HCT116 (cell line): ENCODE data around the gene CAMK2D. TPM values are rescaled to one million over a fixed set of nuclear protein-coding genes. Genes with fewer than 3 reads are reported as not detected.

ENCODE experiments used
- ATAC-seq: fragments of 200-7000 bp; cut with Tn5 transposase; 2 replicates; pipeline ENCODE4 v1.9.1; 2020; ENCODE audit warnings: mild to moderate bottlenecking, moderate library complexity
- BruUV-seq: library from RNA; stranded (reverse); fragments of 400-500 nt; replicated peaks from 2 replicates; lab custom pipeline; 2021; lab: Mats Ljungman, UMichigan
- CTCF ChIA-PET: fragments of 300-600 bp; sonication (Branson Sonifier 250); formaldehyde crosslinking; loops from one replicate; lab custom pipeline; 2021; ENCODE audit warnings: antibody characterized with exemption; lab: Charles Lee
- POLR2A ChIA-PET: fragments of 300-600, 350-600 bp; sonication (Branson Sonifier 250); formaldehyde crosslinking; loops from one replicate; lab custom pipeline; 2021; ENCODE audit warnings: antibody characterized with exemption; lab: Charles Lee
- RAD21 ChIA-PET, 2 experiments: fragments of 300-600 bp; sonication (Branson Sonifier 250); formaldehyde crosslinking; loops; one replicate each; lab custom pipeline; 2023; ENCODE audit warnings: low total read pairs in 2 of 2; ENCODE audit not compliant: uncharacterized antibody in 2 of 2, unreplicated experiment in 2 of 2, low non-redundant PET in 1 of 2; lab: Charles Lee
- DNase-seq: peaks from one replicate; pipeline ENCODE4 v3.0.0-alpha.2; 2010; ENCODE audit warnings: low read depth, low spot score
- H2AFZ ChIP-seq: fragments of 200-600 bp; shearing (Covaris generic), sonication (generic); 2 replicates; pipeline ENCODE4 v1.6.1; 2017; ENCODE audit warnings: low read depth, mixed run types, mixed read lengths, antibody characterized with exemption, low read length; ENCODE audit not compliant: poor library complexity, severe bottlenecking
- H3K27ac ChIP-seq: 2 replicates; pipeline ENCODE4 v1.5.1; 2012; ENCODE audit warnings: low read depth, low read length
- H3K27me3 ChIP-seq: fragments of 200-600 bp; sonication (generic); 2 replicates; pipeline ENCODE4 v1.6.1; 2016; ENCODE audit warnings: mixed run types, low read length, mixed read lengths; ENCODE audit not compliant: insufficient read depth
- H3K36me3 ChIP-seq, 2 experiments: fragments of 200-500 bp in 1 of 2; fragments of 200-600 bp in 1 of 2; sonication (Bioruptor generic) in 1 of 2; sonication (generic) in 1 of 2; 2 replicates each; pipeline versions ENCODE4 v1.5.1 to v1.6.1; 2014 to 2016; ENCODE audit warnings: low read length in 2 of 2, inconsistent platforms in 1 of 2, mixed read lengths in 1 of 2, mixed run types in 1 of 2; ENCODE audit not compliant: insufficient read depth in 2 of 2, control insufficient read depth in 1 of 2
- H3K4me1 ChIP-seq, 2 experiments: fragments of 200-600 bp in 1 of 2; sonication (generic) in 1 of 2; 2 replicates each; pipeline versions ENCODE4 v1.5.1 to v1.6.1; 2012 to 2017; ENCODE audit warnings: low read length in 2 of 2, inconsistent platforms in 1 of 2, mild to moderate bottlenecking in 1 of 2, mixed read lengths in 1 of 2, mixed run types in 1 of 2, moderate library complexity in 1 of 2; ENCODE audit not compliant: insufficient read depth in 2 of 2, control insufficient read depth in 1 of 2
- H3K4me2 ChIP-seq: fragments of 200-600 bp; sonication (generic); 2 replicates; pipeline ENCODE4 v1.6.1; 2017; ENCODE audit warnings: mixed run types, low read length, mixed read lengths
- H3K4me3 ChIP-seq, 2 experiments: fragments of 200-600 bp in 1 of 2; sonication (generic) in 1 of 2; replicated peaks in 1 of 2; 2 replicates each; pipeline ENCODE4 v1.5.1; 2011 to 2016; ENCODE audit warnings: low read length in 2 of 2, control low read depth in 1 of 2, low read depth in 1 of 2, mild to moderate bottlenecking in 1 of 2, mixed read lengths in 1 of 2, mixed run types in 1 of 2
- H3K79me2 ChIP-seq: fragments of 200-600 bp; sonication (generic); 2 replicates; pipeline ENCODE4 v1.6.1; 2017; ENCODE audit warnings: mild to moderate bottlenecking, mixed run types, low read length, moderate library complexity, mixed read lengths; ENCODE audit not compliant: insufficient read depth
- H3K9ac ChIP-seq: fragments of 200-600 bp; sonication (generic); 2 replicates; pipeline ENCODE4 v1.6.1; 2016; ENCODE audit warnings: low read length, mixed read lengths
- H3K9me2 ChIP-seq: fragments of 200-600 bp; sonication (generic), shearing (Covaris generic); 2 replicates; pipeline ENCODE4 v1.6.1; 2017; ENCODE audit warnings: mixed run types, mild to moderate bottlenecking, moderate library complexity; ENCODE audit not compliant: insufficient read depth
- H3K9me3 ChIP-seq, 2 experiments: fragments of 200-500 bp in 1 of 2; fragments of 200-600 bp in 1 of 2; sonication (Bioruptor generic) in 1 of 2; sonication (generic) in 1 of 2; 2 replicates each; pipeline ENCODE4 v1.6.1; 2014 to 2017; ENCODE audit warnings: low read length in 2 of 2, mixed read lengths in 2 of 2, inconsistent platforms in 1 of 2, low read depth in 1 of 2, mild to moderate bottlenecking in 1 of 2, mixed run types in 1 of 2, moderate library complexity in 1 of 2; ENCODE audit not compliant: control insufficient read depth in 1 of 2, insufficient read depth in 1 of 2
- H4K20me1 ChIP-seq: fragments of 200-600 bp; sonication (generic), shearing (Covaris generic); 2 replicates; pipeline ENCODE4 v1.6.1; 2017; ENCODE audit warnings: mixed run types, mild to moderate bottlenecking, moderate library complexity; ENCODE audit not compliant: insufficient read depth
- ATF3 ChIP-seq: IDR thresholded peaks from 2 replicates; pipeline ENCODE4 v1.6.1; 2012
- CBX3 ChIP-seq: IDR thresholded peaks from 2 replicates; pipeline ENCODE4 v1.6.1; 2012; ENCODE audit warnings: low read depth
- CEBPB ChIP-seq: IDR thresholded peaks from 2 replicates; pipeline ENCODE4 v1.6.1; 2012; ENCODE audit warnings: low read depth
- CTCF ChIP-seq, 3 experiments: fragments of 200-600 bp in 1 of 3; sonication (generic) in 1 of 3; IDR thresholded peaks in 2 of 3; conservative IDR thresholded peaks in 1 of 3; 2 replicates each; pipeline ENCODE4 v1.5.1; 2012 to 2017; ENCODE audit warnings: low read depth in 2 of 3, low read length in 2 of 3, antibody characterized with exemption in 1 of 3, borderline replicate concordance in 1 of 3, control low read depth in 1 of 3, mild to moderate bottlenecking in 1 of 3, mixed read lengths in 1 of 3, mixed run types in 1 of 3, moderate library complexity in 1 of 3; ENCODE audit not compliant: insufficient read depth in 1 of 3
- EGR1 ChIP-seq: IDR thresholded peaks from 2 replicates; pipeline ENCODE4 v1.6.1; 2012; ENCODE audit warnings: low read depth
- MAX ChIP-seq: IDR thresholded peaks from 2 replicates; pipeline ENCODE4 v1.6.1; 2012
- POLR2A ChIP-seq: IDR thresholded peaks from 2 replicates; pipeline ENCODE4 v1.7.0; 2011; ENCODE audit warnings: borderline replicate concordance; ENCODE audit not compliant: insufficient read depth, insufficient read length; ENCODE audit errors: extremely low read depth
- POLR2AphosphoS5 ChIP-seq: IDR thresholded peaks from 2 replicates; pipeline ENCODE4 v1.6.1; 2011; ENCODE audit warnings: mild to moderate bottlenecking, low read depth, low read length, moderate library complexity
- RAD21 ChIP-seq: IDR thresholded peaks from 2 replicates; pipeline ENCODE4 v1.6.1; 2012; ENCODE audit warnings: low read depth, mild to moderate bottlenecking
- SIN3A ChIP-seq: IDR thresholded peaks from 2 replicates; pipeline ENCODE4 v1.6.1; 2012; ENCODE audit warnings: low read depth
- SP1 ChIP-seq: IDR thresholded peaks from 2 replicates; pipeline ENCODE4 v1.6.1; 2012; ENCODE audit warnings: low read depth
- SRF ChIP-seq: IDR thresholded peaks from 2 replicates; pipeline ENCODE4 v1.6.1; 2012; ENCODE audit warnings: low read depth
- YY1 ChIP-seq: IDR thresholded peaks from 2 replicates; pipeline ENCODE4 v1.6.1; 2011; ENCODE audit warnings: low read length, low read depth, moderate library complexity, mild to moderate bottlenecking; ENCODE audit not compliant: insufficient replicate concordance; ENCODE audit errors: extremely low read depth
- ZFX ChIP-seq: fragments of 450-650 bp; IDR thresholded peaks from 2 replicates; pipeline ENCODE4 v1.6.1; 2017
- intact Hi-C: fragments of 100-400 bp; cut with micrococcal nuclease; formaldehyde crosslinking; loops from 2 replicates; pipeline ENCODE4 v1.10.0; 2022
- total RNA-seq: library from RNA; stranded (reverse); gene quantifications from one replicate; pipeline ENCODE4 v1.2.1, GENCODE V29; 2021; ENCODE audit not compliant: unreplicated experiment
- TF ChIP-seq, protein P1 (sequence below): IDR thresholded peaks from 2 replicates; pipeline ENCODE4 v1.6.1; 2012; ENCODE audit warnings: low read depth

The CAMK2D gene
- total RNA-seq, 1 experiment from 2014 or later = 67.0 TPM

DNA sequence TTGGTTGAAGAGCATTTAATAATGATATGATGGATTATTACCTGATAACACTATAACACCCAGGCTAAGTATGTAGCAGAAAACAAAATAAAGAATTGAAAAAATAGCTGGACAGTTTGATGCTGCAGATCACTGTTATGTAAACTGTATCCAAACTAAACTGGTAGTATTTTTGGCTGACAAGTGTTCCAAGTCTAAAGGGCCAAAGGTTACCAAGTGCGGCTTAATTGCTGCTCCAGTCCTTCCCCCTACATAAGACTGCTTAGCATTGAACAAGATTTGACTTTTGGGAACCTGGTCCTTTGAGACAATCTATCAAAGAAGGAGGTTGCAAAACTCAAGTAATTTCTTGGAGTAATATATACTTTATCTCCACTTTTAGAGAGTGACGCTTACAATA lies 249.6 kb downstream of the CAMK2D start:
- Histone ChIP-seq H3K36me3 (peaks cover 5 to 8% of the 10 kb centered on the region in 2 experiments; a peak in 3 of 4 replicates), H3K79me2 (no peaks in the 10 kb centered on the region), H3K27me3 (no peaks in the 10 kb centered on the region), H2AFZ (no peak overlapping the region), H3K9me2 (no peaks in the 10 kb centered on the region), H3K9me3 (no peaks in the 10 kb centered on the region), H3K27ac (no peak overlapping the region), H3K9ac (no peak overlapping the region), H3K4me2 (no peak overlapping the region), H3K4me1 (no peaks in the 10 kb centered on the region), H3K4me3 (no peak overlapping the region), H4K20me1 (no peaks in the 10 kb centered on the region)
- POLR2A ChIA-PET = no interaction called here
- no peak for ATAC-seq
- BruUV-seq = no TSS peak
- TF ChIP-seq SRF (no peak), MAX (no peak), CBX3 (no peak), CEBPB (no peak), SIN3A (no peak), EGR1 (no peak), RAD21 (no peak), SP1 (no peak), ZFX (no peak), ATF3 (no peak), YY1 (no peak), POLR2AphosphoS5 (no peak), CTCF (IDR thresholded peaks at IDR 0.05 in 2 of 3, conservative IDR thresholded peaks at IDR 0.05 in 1 of 3; ENCODE audit: borderline replicate concordance in 1 of 3, insufficient read depth in 1 of 3, low read depth in 2 of 3, low read length in 2 of 3) (no peak), POLR2A (no peak)
- TF ChIP-seq, protein P1, sequence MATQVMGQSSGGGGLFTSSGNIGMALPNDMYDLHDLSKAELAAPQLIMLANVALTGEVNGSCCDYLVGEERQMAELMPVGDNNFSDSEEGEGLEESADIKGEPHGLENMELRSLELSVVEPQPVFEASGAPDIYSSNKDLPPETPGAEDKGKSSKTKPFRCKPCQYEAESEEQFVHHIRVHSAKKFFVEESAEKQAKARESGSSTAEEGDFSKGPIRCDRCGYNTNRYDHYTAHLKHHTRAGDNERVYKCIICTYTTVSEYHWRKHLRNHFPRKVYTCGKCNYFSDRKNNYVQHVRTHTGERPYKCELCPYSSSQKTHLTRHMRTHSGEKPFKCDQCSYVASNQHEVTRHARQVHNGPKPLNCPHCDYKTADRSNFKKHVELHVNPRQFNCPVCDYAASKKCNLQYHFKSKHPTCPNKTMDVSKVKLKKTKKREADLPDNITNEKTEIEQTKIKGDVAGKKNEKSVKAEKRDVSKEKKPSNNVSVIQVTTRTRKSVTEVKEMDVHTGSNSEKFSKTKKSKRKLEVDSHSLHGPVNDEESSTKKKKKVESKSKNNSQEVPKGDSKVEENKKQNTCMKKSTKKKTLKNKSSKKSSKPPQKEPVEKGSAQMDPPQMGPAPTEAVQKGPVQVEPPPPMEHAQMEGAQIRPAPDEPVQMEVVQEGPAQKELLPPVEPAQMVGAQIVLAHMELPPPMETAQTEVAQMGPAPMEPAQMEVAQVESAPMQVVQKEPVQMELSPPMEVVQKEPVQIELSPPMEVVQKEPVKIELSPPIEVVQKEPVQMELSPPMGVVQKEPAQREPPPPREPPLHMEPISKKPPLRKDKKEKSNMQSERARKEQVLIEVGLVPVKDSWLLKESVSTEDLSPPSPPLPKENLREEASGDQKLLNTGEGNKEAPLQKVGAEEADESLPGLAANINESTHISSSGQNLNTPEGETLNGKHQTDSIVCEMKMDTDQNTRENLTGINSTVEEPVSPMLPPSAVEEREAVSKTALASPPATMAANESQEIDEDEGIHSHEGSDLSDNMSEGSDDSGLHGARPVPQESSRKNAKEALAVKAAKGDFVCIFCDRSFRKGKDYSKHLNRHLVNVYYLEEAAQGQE = no peak
- RAD21 ChIA-PET = no interaction called here
- no peak for DNase-seq
- CTCF ChIA-PET = no interaction called here
- intact Hi-C loops = no loop called here
